Subcutaneous preadipocyte (primary cell): ENCODE results near the gene PSTPIP2. TPM values are rescaled to one million over a fixed set of nuclear protein-coding genes. Genes with fewer than 3 reads are reported as not detected.

Source experiments
- small RNA-seq: library from RNA; depleted of rRNA; stranded (forward); fragments of <200 nt; gene quantifications from one replicate; pipeline ENCODE3, GENCODE V24; 2012
- total RNA-seq: library from RNA; depleted of rRNA; stranded (reverse); fragments of >200 nt; gene quantifications from 2 replicates; pipeline ENCODE4 v1.2.3, GENCODE V29; 2012

PSTPIP2 gene
- total RNA-seq, result 3.3 and 3.5 TPM in 2 replicates

DNA sequence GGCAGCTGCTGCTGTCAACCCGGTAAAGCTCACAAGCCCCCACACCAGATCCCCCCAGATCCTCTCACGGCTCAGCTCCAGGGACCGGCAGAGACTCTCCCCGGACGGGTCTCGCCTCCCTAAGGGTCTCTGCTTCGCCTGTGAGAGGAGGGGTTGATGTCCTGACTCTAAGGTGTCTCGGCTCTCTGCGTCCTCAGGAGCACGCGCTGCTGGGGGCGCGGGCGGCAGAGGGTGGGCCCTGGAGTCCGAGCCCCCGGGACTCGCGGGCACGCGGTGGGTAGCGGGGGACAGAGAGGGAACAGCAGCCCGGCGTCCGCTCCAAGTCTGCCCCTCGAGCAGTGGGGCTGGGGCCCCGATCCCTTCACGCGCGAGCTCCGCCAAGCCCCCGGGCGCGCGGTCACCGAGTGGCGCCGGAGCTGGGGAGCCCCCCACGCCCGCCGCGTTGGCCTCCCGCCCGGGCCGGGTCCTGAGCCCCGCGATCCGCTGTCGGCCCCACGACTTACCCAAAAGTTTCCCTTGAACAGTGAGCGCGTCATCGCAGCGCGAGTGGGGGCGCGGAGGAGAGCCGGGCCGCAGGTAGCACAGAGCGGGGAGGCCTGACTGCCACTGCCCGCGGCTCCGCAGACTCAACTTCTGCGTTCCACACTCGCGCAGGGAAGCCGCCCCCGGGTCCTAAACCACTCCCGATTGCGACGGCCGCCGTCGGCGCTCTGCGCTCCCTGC is at the start of gene PSTPIP2:
Gene PSTPIP2 (minus strand): TSS at position 608 of the 723 bp plus-strand sequence. CDS start 72 bp downstream, at position 536.

DNA sequence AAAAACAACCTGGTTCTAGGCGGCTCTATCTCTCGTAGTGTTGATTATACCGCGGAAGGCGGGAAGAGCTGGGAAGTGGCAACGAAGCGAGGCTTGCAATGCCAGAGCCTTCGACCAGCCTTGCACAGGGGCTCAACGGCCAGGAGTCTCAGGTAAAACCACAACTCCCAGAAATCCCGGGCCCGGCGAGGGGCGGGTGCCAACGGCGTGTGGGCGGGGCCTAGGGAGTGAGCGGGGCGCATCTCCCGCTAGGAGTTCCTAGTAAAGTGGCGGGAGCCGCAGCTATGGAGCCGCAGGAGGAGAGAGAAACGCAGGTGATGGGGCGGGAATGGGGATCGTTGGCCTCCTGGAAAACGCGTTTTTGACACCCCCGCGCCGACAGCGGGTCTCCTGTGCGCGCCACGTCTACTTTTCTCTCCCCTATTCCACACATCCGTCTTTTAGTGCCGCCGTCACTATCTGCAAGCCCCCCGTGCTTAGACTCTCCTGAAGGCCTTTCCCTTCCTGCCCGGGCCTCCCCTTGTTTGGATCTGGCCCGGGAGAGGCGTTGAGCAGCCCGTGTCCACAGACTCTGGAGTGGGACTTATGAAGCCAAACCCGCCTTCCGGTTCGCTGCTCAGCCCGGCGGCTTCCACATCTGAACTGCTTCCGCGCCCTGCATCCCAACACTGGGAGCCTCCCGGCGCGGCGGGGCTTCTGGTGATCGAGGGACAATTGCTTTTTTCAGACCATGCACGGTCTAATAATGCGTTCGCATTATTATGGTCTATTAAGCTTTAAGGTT is 32.3 kb upstream of the PSTPIP2 start, which contains the start of gene HAUS1:
Gene HAUS1 (plus strand): TSS at position 258 of the 784 bp plus-strand sequence. CDS start 27 bp downstream, at position 285.

DNA sequence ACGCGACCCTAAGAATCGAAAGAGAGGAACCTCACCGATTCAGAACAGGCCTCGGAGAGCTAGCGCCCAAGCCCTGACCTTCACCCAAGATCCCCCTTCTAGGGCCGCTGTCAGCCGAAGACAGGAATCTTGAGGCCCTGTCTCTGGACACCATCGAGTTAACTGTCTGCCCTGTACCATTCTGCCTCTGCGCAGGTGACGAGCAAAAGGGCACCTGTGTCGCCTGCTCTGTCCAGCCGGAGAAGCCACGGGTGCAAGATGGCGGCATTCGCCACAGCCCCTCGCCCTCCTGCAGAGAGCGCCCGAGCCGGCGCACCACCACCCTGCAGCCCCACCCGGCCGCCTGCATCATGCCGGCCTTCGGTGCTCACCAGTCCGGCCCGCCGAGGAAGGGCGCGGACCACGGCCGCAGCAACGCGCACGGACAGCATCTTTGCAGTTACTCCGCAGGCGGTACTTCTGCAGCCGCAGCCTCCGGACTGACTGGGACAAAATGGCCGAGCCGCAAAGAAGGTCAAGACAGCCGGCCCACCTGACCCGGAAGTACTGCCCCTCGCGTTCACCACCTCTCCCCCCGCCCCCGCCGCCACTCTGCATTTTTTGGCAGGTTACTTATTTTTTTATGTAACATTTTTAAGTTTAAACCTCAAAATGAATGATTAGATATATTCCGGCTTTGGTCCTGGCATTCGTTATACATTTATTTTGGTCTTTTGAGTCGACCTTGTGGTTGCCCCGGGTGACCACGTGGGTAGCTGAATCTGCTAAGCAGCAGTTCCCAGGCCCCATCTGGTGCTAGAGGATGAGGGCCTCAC is 25.9 kb upstream of the PSTPIP2 start, which contains the start of gene ATP5F1A:
Gene ATP5F1A (minus strand): TSS at position 496 of the 815 bp plus-strand sequence. CDS start 65 bp downstream, at position 431.

GRCh38 chr18:45967007-45967706 is 104.9 kb downstream of the PSTPIP2 start, which contains the start of gene EPG5:
Gene EPG5 (minus strand): TSS chr18:45967329. CDS start chr18:45967239, 90 bp downstream.

Small RNA genes lying within 50 kb of the gene (small RNA-seq; reads per million reads assigned to genes)
- gene RN7SKP26, result not detected
- gene RNU6-1278P, result not detected
- not detected for gene RNY4P37

Other genes with a start within 250 kb of the PSTPIP2 start
- 0.73 and 5.1 TPM in 2 replicates for gene SIGLEC15, start 246.6 kb downstream of the PSTPIP2 start, total RNA-seq
- gene EPG5, start 104.9 kb downstream of the PSTPIP2 start, total RNA-seq, result 32.3 and 48.3 TPM in 2 replicates
- 658 and 689 TPM in 2 replicates for gene ATP5F1A, start 26.0 kb upstream of the PSTPIP2 start, total RNA-seq
- 39.9 and 68.0 TPM in 2 replicates for gene HAUS1, start 32.1 kb upstream of the PSTPIP2 start, total RNA-seq